22Rv1 (cell line): ENCODE data around the gene OR4K2.

Source experiments
- H3K27ac ChIP-seq: fragments of 450-650 bp; 2 replicates; pipeline ENCODE4 v1.5.1; 2017
- ZFX ChIP-seq: fragments of 450-650 bp; IDR thresholded peaks from 2 replicates; pipeline ENCODE4 v1.6.1; 2017; ENCODE audit warnings: antibody characterized with exemption, borderline replicate concordance
- TF ChIP-seq, protein P1 (sequence below): fragments of 450-650 bp; IDR thresholded peaks from 2 replicates; pipeline ENCODE4 v1.5.1; 2017; ENCODE audit warnings: mild to moderate bottlenecking

OR4K2 gene

DNA sequence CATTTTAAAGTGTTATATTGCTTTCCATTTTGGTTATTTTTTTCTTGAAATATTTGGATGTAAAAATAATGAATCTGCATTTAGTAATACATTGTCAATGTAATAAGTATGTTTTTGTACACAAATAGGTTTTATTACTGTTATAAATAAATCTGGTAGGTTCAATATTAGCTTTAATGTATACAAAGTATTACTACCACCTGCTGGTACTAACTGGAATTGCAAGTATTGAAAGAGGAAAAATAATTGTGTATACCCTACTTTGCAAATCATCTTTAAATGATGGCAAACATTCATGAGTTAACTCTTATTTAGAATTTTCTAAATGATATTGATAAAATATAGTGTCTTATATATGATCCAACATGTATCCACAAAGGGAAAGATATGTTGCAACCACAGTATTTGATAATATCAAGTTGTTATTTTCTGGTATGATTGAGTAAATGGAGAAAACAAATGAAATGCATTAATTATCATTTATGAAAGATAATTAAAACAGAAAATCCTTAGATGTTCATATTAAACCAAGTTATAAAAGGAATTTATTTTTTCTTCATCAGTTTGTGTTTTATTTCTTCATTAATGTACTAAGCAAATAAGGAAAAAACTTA, 3.2 kb downstream of the OR4K2 start:
- TF ChIP-seq ZFX: no peak
- TF ChIP-seq, protein P1, sequence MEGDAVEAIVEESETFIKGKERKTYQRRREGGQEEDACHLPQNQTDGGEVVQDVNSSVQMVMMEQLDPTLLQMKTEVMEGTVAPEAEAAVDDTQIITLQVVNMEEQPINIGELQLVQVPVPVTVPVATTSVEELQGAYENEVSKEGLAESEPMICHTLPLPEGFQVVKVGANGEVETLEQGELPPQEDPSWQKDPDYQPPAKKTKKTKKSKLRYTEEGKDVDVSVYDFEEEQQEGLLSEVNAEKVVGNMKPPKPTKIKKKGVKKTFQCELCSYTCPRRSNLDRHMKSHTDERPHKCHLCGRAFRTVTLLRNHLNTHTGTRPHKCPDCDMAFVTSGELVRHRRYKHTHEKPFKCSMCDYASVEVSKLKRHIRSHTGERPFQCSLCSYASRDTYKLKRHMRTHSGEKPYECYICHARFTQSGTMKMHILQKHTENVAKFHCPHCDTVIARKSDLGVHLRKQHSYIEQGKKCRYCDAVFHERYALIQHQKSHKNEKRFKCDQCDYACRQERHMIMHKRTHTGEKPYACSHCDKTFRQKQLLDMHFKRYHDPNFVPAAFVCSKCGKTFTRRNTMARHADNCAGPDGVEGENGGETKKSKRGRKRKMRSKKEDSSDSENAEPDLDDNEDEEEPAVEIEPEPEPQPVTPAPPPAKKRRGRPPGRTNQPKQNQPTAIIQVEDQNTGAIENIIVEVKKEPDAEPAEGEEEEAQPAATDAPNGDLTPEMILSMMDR: peak; percentile 80

GRCh38 chr14:19895282-19895681, 20.3 kb downstream of the OR4K2 start:
- no peak overlapping the region for H3K27ac ChIP-seq
- TF ChIP-seq, protein P1: no peak
- no peak for TF ChIP-seq ZFX

More for the DNA sequence above, 3.2 kb downstream of the OR4K2 start:
- H3K27ac ChIP-seq: no peak overlapping the region

DNA sequence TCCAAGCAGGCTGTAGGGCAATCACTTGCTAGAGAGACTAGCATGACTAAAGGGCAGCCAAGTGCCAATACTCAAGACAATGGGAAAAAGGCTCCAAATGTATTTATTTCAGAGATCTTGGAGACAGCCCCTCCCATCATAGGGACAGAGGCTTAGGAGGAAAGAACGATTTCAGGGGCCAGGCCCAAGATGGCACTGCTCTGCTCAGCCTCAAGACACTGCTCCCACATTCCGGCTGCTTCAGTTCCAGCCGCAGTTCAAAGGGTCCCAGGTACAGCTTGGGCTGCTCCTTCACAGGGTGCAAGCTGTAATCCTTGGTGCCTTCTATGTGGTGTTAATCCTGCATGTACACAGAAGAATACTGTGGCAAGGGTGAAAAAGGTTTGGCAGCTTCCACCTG, 26.1 kb downstream of the OR4K2 start:
- no peak overlapping the region for H3K27ac ChIP-seq
- TF ChIP-seq, protein P1: no peak
- no peak for TF ChIP-seq ZFX

GRCh38 chr14:19902409-19902808, 27.5 kb downstream of the OR4K2 start:
- no peak overlapping the region for H3K27ac ChIP-seq
- TF ChIP-seq, protein P1: no peak
- TF ChIP-seq ZFX: no peak

DNA sequence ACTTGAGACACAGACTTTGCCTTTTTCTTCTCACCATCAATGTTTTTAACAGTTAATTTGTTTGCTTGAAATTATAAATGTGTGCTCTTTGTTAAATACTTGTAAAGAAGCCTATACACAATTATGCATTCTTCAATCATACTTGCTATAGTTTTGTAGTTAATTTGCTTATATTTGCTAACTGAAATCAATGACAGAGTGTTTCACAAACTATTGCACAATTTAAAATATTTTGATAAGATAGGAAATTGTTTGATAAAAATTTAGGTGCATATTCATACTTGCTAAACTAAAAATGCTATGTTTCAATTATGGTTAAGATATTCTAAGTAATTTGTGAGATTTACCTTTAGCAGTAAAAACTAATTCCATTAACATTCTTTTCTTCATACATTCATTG, 31.7 kb downstream of the OR4K2 start:
- no peak overlapping the region for H3K27ac ChIP-seq

GRCh38 chr14:19911114-19911513, 36.2 kb downstream of the OR4K2 start:
- no peak for TF ChIP-seq ZFX
- TF ChIP-seq, protein P1: no peak
- no peak overlapping the region for H3K27ac ChIP-seq

More for the DNA sequence above, 31.7 kb downstream of the OR4K2 start:
- TF ChIP-seq, protein P1: no peak
- no peak for TF ChIP-seq ZFX

DNA sequence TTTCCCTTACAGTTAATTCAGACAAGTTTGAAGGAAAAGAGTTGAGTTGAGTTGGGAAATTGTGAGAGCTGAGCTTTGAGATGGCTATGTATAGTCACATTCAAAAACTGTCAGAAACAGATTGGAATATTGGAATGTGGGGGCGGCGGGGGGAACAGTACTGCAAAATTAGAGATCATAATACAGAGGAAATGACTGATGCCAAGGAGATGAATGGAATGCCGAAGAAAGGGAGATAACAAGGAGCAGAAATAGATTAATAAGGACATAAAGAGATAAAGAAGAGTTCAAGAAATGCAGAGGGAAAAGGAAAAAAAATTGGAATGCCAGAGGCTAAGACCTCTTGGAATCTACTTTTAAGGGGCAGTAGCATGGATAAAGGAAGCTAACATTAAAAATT, 42.3 kb downstream of the OR4K2 start:
- TF ChIP-seq, protein P1: no peak
- TF ChIP-seq ZFX: no peak
- no peak overlapping the region for H3K27ac ChIP-seq
